Stimulated activated CD8-positive, alpha-beta memory T cell treated with anti-CD3 and anti-CD28 coated beads, Interleukin-4, amount 100 ng/mL, for 24 hours (primary cell): ENCODE measurements around the gene HOXD3.

ENCODE experiments used
- DNase-seq: peaks from one replicate; pipeline ENCODE4 v3.0.0-alpha.2; 2020; ENCODE audit warnings: low read depth

HOXD3 gene

GRCh38 chr2:176149481-176149938 lies 7.6 kb upstream of the HOXD3 start:
- no peak for DNase-seq

- DNase-seq: no peak
Observed at GRCh38 chr2:176149939-176150583, 7.0 kb upstream of the HOXD3 start.

- no peak for DNase-seq
Observed at GRCh38 chr2:176150584-176151441, 6.3 kb upstream of the HOXD3 start.

GRCh38 chr2:176151442-176152287 lies 5.4 kb upstream of the HOXD3 start, which contains the start of gene HOXD4:
Gene HOXD4, plus strand, starts transcription at chr2:176151550. Its CDS starts 84 bp downstream, at chr2:176151634.
- DNase-seq: no peak

- DNase-seq: no peak
Observed at GRCh38 chr2:176152350-176153181, 4.5 kb upstream of the HOXD3 start.

- DNase-seq: no peak
Observed at GRCh38 chr2:176154576-176155252, 2.4 kb upstream of the HOXD3 start.

- DNase-seq: no peak
Observed at GRCh38 chr2:176155356-176156044, 1.6 kb upstream of the HOXD3 start.

- no peak for DNase-seq
Observed at GRCh38 chr2:176156301-176156806, 753 bp upstream of the HOXD3 start.

GRCh38 chr2:176157499-176158185 lies 535 bp downstream of the HOXD3 start:
- no peak for DNase-seq

GRCh38 chr2:176158186-176158591 lies 1.1 kb downstream of the HOXD3 start:
- no peak for DNase-seq

- DNase-seq: no peak
Observed at GRCh38 chr2:176158855-176159662, 2.0 kb downstream of the HOXD3 start.

GRCh38 chr2:176159663-176160250 lies 2.6 kb downstream of the HOXD3 start:
- no peak for DNase-seq

- DNase-seq: no peak
Observed at GRCh38 chr2:176160251-176160985, 3.3 kb downstream of the HOXD3 start.

GRCh38 chr2:176160986-176161824 lies 4.1 kb downstream of the HOXD3 start:
- DNase-seq: no peak

GRCh38 chr2:176161825-176162626 lies 4.9 kb downstream of the HOXD3 start:
- no peak for DNase-seq
